ENCODE measurements around the gene CORO1C. TPM values are rescaled to one million over a fixed set of nuclear protein-coding genes. Genes with fewer than 3 reads are reported as not detected.

CORO1C gene
- total RNA-seq, 1 donor from 2014 or later, result 307 TPM

GRCh38 chr12:108605000-108605689, 126.2 kb downstream of the CORO1C start:
- H3K4me1 ChIP-seq, result peaks cover 6% of the 10 kb centered on the region
- ATAC-seq, result no peak
- no peak overlapping the region for H3K27ac ChIP-seq
- no peaks in the 10 kb centered on the region for H3K27me3 ChIP-seq (ENCODE audit: low read depth)
- TF ChIP-seq, protein P1, sequence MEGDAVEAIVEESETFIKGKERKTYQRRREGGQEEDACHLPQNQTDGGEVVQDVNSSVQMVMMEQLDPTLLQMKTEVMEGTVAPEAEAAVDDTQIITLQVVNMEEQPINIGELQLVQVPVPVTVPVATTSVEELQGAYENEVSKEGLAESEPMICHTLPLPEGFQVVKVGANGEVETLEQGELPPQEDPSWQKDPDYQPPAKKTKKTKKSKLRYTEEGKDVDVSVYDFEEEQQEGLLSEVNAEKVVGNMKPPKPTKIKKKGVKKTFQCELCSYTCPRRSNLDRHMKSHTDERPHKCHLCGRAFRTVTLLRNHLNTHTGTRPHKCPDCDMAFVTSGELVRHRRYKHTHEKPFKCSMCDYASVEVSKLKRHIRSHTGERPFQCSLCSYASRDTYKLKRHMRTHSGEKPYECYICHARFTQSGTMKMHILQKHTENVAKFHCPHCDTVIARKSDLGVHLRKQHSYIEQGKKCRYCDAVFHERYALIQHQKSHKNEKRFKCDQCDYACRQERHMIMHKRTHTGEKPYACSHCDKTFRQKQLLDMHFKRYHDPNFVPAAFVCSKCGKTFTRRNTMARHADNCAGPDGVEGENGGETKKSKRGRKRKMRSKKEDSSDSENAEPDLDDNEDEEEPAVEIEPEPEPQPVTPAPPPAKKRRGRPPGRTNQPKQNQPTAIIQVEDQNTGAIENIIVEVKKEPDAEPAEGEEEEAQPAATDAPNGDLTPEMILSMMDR (IDR thresholded peaks at IDR 0.05), result no peak
- no peak overlapping the region for H3K4me3 ChIP-seq
- DNase-seq, result no peak
- intact Hi-C loops (cut with DNase I), result no loop called here
- H3K9me3 ChIP-seq, result no peaks in the 10 kb centered on the region
- H3K36me3 ChIP-seq, result no peaks in the 10 kb centered on the region

DNA sequence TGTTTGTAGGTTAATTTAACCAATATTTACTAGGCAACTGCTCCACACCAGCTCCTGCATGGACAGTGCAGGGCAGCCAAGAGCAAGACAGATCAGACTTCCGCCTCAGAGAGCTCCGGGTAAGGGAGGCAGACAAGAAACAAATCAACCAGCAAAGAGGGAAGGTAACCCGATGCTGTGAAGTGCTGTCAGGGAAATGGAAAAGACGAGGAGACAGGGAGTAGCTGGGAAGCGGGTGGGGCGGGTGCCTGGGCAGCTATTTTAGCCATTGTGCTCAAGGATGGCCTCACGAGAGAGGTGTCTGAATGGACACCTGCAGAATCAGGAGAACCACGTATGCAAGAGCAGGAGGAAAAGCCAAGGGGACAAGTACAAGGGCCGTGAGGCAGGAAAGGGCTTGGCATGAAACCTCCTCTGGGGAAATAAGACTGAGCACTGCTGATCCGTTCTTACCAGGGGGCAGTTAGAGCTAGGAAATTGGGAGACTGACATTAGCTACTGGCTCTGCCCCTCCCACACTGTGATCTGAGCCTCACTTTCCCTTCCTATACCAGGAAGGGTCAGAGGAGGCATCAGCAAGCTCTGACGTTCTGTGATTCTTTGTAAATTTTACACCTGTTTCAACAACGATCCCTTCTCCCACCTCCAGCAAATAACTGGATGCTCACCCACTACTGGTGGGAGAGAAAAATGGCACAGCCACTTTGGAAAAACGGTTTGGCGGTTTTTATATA, 126.9 kb downstream of the CORO1C start:
- DNase-seq (no peak), ATAC-seq (no peak)
- H3K27me3 ChIP-seq (ENCODE audit: low read depth), result no peaks in the 10 kb centered on the region
- no peak overlapping the region for H3K4me3 ChIP-seq
- H3K9me3 ChIP-seq, result no peaks in the 10 kb centered on the region
- intact Hi-C loops (cut with DNase I), result no loop called here
- TF ChIP-seq, protein P1 (IDR thresholded peaks at IDR 0.05), result no peak
- no peak overlapping the region for H3K27ac ChIP-seq
- no peaks in the 10 kb centered on the region for H3K36me3 ChIP-seq
- H3K4me1 ChIP-seq, result no peaks in the 10 kb centered on the region

DNA sequence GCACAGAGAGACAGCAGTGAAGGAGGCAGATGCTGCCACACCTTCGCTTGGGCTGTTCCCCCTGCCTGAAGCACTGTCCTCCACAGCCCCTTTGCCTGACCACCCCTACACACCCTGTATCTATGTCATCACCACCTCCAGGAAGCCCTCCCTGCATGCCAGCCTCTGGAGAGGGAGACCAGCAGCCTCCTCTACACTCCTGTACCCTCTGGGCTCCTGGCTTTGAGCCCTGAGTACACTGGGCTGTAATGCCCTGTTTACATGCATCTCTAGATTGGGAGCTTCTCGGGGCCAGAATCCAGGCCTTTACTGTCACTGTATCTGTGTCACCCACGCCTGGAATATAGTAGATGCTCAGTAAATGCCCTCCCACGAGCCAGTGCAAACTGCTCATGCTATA, 127.6 kb downstream of the CORO1C start:
- ATAC-seq (no peak), DNase-seq (no peak)
- Histone ChIP-seq H3K4me3 (no peak overlapping the region), H3K27ac (no peak overlapping the region), H3K36me3 (no peaks in the 10 kb centered on the region), H3K9me3 (no peaks in the 10 kb centered on the region), H3K4me1 (no peaks in the 10 kb centered on the region), H3K27me3 (ENCODE audit: low read depth) (no peaks in the 10 kb centered on the region)
- TF ChIP-seq, protein P1 (IDR thresholded peaks at IDR 0.05), result no peak
- intact Hi-C loops (cut with DNase I), result no loop called here

- Histone ChIP-seq H3K27ac (no peak overlapping the region), H3K4me1 (no peaks in the 10 kb centered on the region), H3K27me3 (ENCODE audit: low read depth) (no peaks in the 10 kb centered on the region), H3K4me3 (no peak overlapping the region), H3K9me3 (no peaks in the 10 kb centered on the region), H3K36me3 (no peaks in the 10 kb centered on the region)
- ATAC-seq (no peak), DNase-seq (no peak)
- intact Hi-C loops (cut with DNase I), result no loop called here
- TF ChIP-seq, protein P1 (IDR thresholded peaks at IDR 0.05), result no peak
These were observed 128.2 kb downstream of the CORO1C start for GRCh38 chr12:108602976-108603704.

- TF ChIP-seq, protein P1 (IDR thresholded peaks at IDR 0.05), result no peak
- DNase-seq, result no peak
- Histone ChIP-seq H3K9me3 (no peaks in the 10 kb centered on the region), H3K27me3 (ENCODE audit: low read depth) (no peaks in the 10 kb centered on the region), H3K4me1 (no peaks in the 10 kb centered on the region), H3K36me3 (no peaks in the 10 kb centered on the region), H3K27ac (no peak overlapping the region), H3K4me3 (no peak overlapping the region)
- intact Hi-C loops (cut with DNase I), result no loop called here
- no peak for ATAC-seq
These were observed 129.1 kb downstream of the CORO1C start for GRCh38 chr12:108602209-108602705.

Data from lower lobe of right lung (tissue), 2 donors.